Measurements from ENCODE around the gene BMP7.

Gene BMP7

GRCh38 chr20:57157106-57157691 lies 109.2 kb downstream of the BMP7 start:
- TF ChIP-seq CTCF (IDR thresholded peaks at IDR 0.05; ENCODE audit: low read depth, low read length), result no peak

DNA sequence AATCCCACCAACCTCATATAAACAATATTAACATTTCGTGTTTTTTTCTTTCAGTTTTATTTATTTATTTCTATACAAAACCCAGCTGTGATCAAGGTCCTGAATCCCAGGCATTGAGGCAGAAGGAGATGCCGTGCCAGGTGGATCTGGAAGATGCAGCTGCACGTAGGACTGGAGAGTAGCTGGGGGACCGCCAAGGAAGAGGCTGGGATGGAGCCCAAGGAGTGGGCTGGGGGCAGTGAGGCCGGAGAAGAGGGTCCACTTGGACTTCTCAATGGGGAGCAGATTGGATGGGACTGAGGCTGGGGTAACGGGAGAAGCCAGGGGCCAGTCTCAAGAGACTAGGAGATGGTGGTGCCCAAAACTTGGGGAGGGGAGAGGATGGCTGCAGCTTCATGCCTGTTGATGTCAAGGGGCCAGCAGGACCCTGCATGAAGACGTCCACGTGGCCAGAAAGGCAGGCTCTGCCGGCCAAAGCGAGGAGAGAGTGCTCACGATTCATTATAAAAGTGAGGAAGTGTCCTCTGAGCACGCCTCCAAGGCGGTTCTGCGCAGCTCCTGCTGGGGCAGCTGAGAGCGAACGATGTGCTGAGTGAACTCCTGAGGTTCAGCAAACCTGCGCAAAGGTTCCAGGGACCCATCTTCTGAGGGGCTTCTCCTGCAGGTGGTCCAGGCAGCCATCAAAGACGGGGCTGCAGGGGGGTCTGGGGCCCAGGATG lies 110.3 kb downstream of the BMP7 start:
- H3K36me3 ChIP-seq, result no peaks in the 10 kb centered on the region
- no peak for TF ChIP-seq CTCF (IDR thresholded peaks at IDR 0.05; ENCODE audit: low read depth, low read length)
- DNase-seq, result no peak
- H3K27ac ChIP-seq, result no peak overlapping the region
- H3K9me3 ChIP-seq (ENCODE audit: severe bottlenecking), result no peaks in the 10 kb centered on the region
- no peak overlapping the region for H3K4me3 ChIP-seq (ENCODE audit: low read depth, low read length)
- peaks cover 2% of the 10 kb centered on the region for H3K27me3 ChIP-seq (ENCODE audit: insufficient read depth, low read depth, severe bottlenecking)

More at GRCh38 chr20:57157106-57157691, 109.2 kb downstream of the BMP7 start:
- Histone ChIP-seq H3K4me3 (ENCODE audit: low read depth, low read length) (no peak overlapping the region), H3K27me3 (ENCODE audit: insufficient read depth, low read depth, severe bottlenecking) (peaks cover 2% of the 10 kb centered on the region), H3K27ac (no peak overlapping the region), H3K36me3 (no peaks in the 10 kb centered on the region), H3K9me3 (ENCODE audit: severe bottlenecking) (no peaks in the 10 kb centered on the region)
- no peak for DNase-seq

DNA sequence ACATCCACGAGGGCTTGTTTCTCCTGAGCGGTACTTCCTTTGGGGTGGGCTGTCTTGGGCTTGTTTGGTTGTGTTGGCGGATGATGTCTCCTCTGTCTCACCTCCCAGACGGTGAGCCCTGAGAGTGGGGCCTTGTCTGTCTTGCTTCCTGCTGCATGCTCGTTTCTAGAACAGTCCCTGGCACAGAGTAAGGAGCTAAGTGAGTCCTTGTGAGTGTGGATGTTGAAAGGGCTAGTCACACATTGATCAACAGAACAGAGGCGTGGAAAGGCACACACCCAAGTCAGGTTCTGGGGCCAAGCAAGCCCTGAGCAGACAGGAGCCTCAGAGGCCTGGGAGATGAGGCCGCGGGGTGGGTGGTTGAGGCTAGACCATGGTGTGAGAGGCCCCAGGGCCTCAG lies 111.0 kb downstream of the BMP7 start:
- no peak overlapping the region for H3K4me3 ChIP-seq (ENCODE audit: low read depth, low read length)
- TF ChIP-seq CTCF (IDR thresholded peaks at IDR 0.05; ENCODE audit: low read depth, low read length), result no peak
- no peaks in the 10 kb centered on the region for H3K36me3 ChIP-seq
- peaks cover 3% of the 10 kb centered on the region for H3K9me3 ChIP-seq (ENCODE audit: severe bottlenecking)
- H3K27me3 ChIP-seq (ENCODE audit: insufficient read depth, low read depth, severe bottlenecking), result peaks cover 6% of the 10 kb centered on the region
- DNase-seq, result no peak
- H3K27ac ChIP-seq, result no peak overlapping the region

DNA sequence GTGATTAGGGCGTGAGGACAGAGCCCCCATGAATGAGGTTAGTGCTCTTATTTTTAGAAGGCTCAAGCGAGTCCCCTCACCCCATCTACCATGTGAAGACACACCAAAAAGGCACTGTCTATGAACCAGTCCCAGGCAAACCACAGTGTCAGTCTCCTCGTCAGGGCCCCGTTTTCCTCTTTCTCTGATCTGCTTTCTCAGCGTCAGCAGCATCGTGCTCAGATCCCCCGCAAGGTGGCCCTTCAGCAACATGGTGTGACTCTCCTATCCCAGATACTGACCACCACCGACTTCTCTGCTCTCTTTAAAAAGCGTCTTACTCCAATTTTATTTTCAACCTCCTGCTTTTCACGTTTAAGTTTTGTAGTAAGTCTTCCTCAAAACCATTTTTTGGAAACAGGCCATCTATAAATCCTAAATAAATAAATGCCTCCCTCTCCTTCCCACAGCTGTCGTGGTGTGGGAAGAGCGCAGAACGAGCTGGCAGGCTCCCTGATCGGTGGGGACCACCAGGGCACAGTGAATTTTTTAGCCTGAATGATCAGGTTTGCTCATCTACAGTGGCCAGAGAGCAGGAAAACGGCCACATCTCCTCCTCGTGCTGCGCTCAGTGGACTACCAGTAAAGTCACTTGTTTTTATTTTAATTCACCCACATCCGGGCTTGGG lies 113.1 kb downstream of the BMP7 start:
- H3K9me3 ChIP-seq (ENCODE audit: severe bottlenecking), result peaks cover 3% of the 10 kb centered on the region
- TF ChIP-seq CTCF (IDR thresholded peaks at IDR 0.05; ENCODE audit: low read depth, low read length), result no peak
- no peak for DNase-seq
- H3K36me3 ChIP-seq, result no peaks in the 10 kb centered on the region
- H3K27ac ChIP-seq, result no peak overlapping the region
- H3K4me3 ChIP-seq (ENCODE audit: low read depth, low read length), result no peak overlapping the region
- H3K27me3 ChIP-seq (ENCODE audit: insufficient read depth, low read depth, severe bottlenecking), result peaks cover 12% of the 10 kb centered on the region

- Histone ChIP-seq H3K9me3 (ENCODE audit: severe bottlenecking) (peaks cover 3% of the 10 kb centered on the region), H3K4me3 (ENCODE audit: low read depth, low read length) (no peak overlapping the region), H3K27me3 (ENCODE audit: insufficient read depth, low read depth, severe bottlenecking) (peaks cover 18% of the 10 kb centered on the region), H3K36me3 (no peaks in the 10 kb centered on the region), H3K27ac (no peak overlapping the region)
- TF ChIP-seq CTCF (IDR thresholded peaks at IDR 0.05; ENCODE audit: low read depth, low read length), result no peak
- DNase-seq, result no peak
Observed at GRCh38 chr20:57152557-57152956, 113.9 kb downstream of the BMP7 start.

Measured in WERI-Rb-1 (cell line).